ENCODE measurements around the gene ZBTB14.

The ZBTB14 gene

GRCh38 chr18:5288517-5288935 lies 7.0 kb downstream of the ZBTB14 start:
- DNase-seq: no peak

- no peak for DNase-seq
Measured at GRCh38 chr18:5287854-5288253, 7.7 kb downstream of the ZBTB14 start.

GRCh38 chr18:5286525-5286924 lies 9.0 kb downstream of the ZBTB14 start:
- DNase-seq: no peak

GRCh38 chr18:5285326-5285725 lies 10.2 kb downstream of the ZBTB14 start:
- DNase-seq: no peak

GRCh38 chr18:5284808-5285207 lies 10.7 kb downstream of the ZBTB14 start:
- no peak for DNase-seq

- DNase-seq: no peak
Measured at GRCh38 chr18:5282770-5283169, 12.8 kb downstream of the ZBTB14 start.

- DNase-seq: no peak
Measured at GRCh38 chr18:5276947-5277346, 18.6 kb downstream of the ZBTB14 start.

GRCh38 chr18:5275872-5276271 lies 19.7 kb downstream of the ZBTB14 start:
- DNase-seq: no peak

GRCh38 chr18:5268874-5269273 lies 26.7 kb downstream of the ZBTB14 start:
- no peak for DNase-seq

GRCh38 chr18:5266721-5267120 lies 28.8 kb downstream of the ZBTB14 start:
- DNase-seq: no peak

- no peak for DNase-seq
Measured at GRCh38 chr18:5253910-5254309, 41.6 kb downstream of the ZBTB14 start.

- DNase-seq: no peak
Measured at GRCh38 chr18:5251117-5251516, 44.4 kb downstream of the ZBTB14 start.

GRCh38 chr18:5250603-5251002 lies 44.9 kb downstream of the ZBTB14 start:
- DNase-seq: no peak

GRCh38 chr18:5244941-5245340 lies 50.6 kb downstream of the ZBTB14 start:
- DNase-seq: no peak

- DNase-seq: no peak
Measured at GRCh38 chr18:5239447-5239846, 56.1 kb downstream of the ZBTB14 start.

Measured in stimulated activated naive CD4-positive, alpha-beta T cell treated with Interleukin-2 at 50 U/mL for 16 hours (primary cell).